GM23338 (cell line): ENCODE measurements around the gene ZNF709.

Experiments used
- EZH2phosphoT487 ChIP-seq: fragments of 200-600 bp; sonication (generic); IDR thresholded peaks from one replicate; pipeline ENCODE4 v1.8.1; 2018; ENCODE audit warnings: antibody characterized with exemption; ENCODE audit not compliant: unreplicated experiment
- JUNB ChIP-seq: IDR thresholded peaks from one replicate; pipeline ENCODE4 v1.6.1; 2016; ENCODE audit warnings: antibody characterized with exemption; ENCODE audit not compliant: unreplicated experiment

- TF ChIP-seq JUNB (no peak), EZH2phosphoT487 (no peak)
Measured at GRCh38 chr19:12485052-12485416, 418 bp upstream of the ZNF709 start.
